ENCODE measurements around the gene ATR.

DNA sequence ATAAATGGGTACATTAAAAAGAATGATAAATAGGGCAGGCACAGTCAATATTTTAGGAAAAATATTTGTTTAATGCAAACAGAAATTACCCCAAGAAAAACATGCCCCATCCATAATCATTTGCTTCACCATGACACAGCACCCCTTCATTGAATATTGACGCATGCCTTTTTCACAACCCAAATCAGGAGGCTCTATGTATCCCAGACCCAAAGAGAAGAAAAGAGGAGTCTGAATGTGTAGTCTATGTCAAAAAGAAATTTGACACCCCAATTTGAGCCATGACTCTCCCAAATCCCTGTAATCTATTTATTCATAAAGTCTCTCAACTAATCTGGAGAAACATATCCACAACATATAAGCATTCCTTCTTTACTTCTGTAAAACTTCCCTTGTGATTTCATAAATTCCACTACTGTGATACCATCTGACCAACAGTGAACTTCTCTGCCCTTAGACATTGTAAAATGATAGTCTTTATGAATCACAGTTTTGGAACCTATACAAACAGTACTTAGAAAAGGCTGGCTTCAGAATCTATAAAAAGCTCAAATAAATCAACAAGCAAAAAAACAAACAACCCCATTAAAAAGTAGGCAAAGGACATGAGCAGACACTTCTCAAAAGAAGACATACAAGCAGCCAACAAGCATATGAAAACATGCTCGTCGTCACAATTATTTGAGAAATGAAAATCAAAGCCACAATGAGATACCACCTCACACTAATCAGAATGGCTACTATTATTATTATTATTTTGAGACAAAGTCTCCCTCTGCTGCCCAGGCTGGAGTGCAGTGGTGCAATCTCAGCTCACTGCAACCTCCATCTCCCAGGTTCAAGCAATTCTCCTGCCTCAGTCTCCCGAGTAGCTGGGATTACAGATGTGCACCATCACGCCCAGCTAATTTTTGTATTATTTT, 77.3 kb downstream of the ATR start:
- TF ChIP-seq, protein P1, sequence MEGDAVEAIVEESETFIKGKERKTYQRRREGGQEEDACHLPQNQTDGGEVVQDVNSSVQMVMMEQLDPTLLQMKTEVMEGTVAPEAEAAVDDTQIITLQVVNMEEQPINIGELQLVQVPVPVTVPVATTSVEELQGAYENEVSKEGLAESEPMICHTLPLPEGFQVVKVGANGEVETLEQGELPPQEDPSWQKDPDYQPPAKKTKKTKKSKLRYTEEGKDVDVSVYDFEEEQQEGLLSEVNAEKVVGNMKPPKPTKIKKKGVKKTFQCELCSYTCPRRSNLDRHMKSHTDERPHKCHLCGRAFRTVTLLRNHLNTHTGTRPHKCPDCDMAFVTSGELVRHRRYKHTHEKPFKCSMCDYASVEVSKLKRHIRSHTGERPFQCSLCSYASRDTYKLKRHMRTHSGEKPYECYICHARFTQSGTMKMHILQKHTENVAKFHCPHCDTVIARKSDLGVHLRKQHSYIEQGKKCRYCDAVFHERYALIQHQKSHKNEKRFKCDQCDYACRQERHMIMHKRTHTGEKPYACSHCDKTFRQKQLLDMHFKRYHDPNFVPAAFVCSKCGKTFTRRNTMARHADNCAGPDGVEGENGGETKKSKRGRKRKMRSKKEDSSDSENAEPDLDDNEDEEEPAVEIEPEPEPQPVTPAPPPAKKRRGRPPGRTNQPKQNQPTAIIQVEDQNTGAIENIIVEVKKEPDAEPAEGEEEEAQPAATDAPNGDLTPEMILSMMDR (IDR thresholded peaks at IDR 0.05) = no peak
- no peak for TF ChIP-seq POLR2A (IDR thresholded peaks at IDR 0.05)
- no peak for TF ChIP-seq POLR2AphosphoS5 (IDR thresholded peaks at IDR 0.05)
